Stimulated activated CD4-positive, alpha-beta T cell treated with anti-CD3 and anti-CD28 coated beads, Interleukin-15, amount 100 ng/mL, for 24 hours (primary cell): ENCODE data around the gene FAM89B.

Experiments used
- DNase-seq: peaks from one replicate; pipeline ENCODE4 v3.0.0-alpha.2; 2020

FAM89B gene

GRCh38 chr11:65539744-65540289 lies 32.5 kb upstream of the FAM89B start:
- DNase-seq: no peak

DNA sequence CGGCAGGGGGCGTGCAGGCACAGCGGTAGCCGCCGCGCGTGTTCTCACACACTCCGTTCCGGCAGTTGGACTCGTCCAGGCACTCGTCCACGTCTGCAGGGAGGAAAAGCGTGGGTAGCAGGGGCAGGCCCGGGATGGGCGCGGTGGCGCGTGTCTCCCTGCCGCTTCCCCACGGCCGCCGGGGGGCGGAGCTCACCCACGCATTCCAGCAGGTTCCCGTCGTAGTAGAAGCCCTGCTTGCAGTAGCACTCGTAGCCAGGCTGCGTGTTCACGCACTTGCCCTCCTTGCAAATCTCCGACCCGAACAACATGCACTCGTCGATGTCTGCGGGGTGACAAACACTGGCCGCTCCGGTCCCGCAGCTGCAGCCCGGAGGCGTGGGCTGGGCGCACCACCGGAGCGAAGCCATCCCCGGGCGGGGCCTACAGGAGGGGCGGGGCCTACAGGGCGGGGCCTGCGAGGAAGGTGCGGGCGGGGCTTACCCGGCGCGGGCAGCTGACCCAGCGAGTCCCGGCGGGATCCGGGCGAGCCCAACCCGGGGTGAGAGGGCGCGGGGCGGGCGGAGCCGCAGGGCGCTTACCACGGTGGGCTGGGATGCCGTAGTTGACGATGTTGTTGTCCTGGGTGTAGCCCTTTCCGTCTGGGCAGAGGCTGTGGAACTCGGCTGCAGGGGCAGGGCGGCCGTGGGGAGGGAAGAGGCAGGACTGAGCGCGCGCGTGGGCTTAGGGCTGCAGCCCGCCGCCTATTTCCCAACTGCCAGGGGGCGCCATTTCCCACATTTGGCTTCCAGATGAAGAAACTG lies 31.8 kb upstream of the FAM89B start:
- peak; percentile 91 for DNase-seq

GRCh38 chr11:65541093-65541982 lies 31.0 kb upstream of the FAM89B start:
- DNase-seq: no peak

GRCh38 chr11:65542738-65543390 lies 29.5 kb upstream of the FAM89B start:
- no peak for DNase-seq

- no peak for DNase-seq
These were observed 26.5 kb upstream of the FAM89B start for GRCh38 chr11:65545853-65546216.

DNA sequence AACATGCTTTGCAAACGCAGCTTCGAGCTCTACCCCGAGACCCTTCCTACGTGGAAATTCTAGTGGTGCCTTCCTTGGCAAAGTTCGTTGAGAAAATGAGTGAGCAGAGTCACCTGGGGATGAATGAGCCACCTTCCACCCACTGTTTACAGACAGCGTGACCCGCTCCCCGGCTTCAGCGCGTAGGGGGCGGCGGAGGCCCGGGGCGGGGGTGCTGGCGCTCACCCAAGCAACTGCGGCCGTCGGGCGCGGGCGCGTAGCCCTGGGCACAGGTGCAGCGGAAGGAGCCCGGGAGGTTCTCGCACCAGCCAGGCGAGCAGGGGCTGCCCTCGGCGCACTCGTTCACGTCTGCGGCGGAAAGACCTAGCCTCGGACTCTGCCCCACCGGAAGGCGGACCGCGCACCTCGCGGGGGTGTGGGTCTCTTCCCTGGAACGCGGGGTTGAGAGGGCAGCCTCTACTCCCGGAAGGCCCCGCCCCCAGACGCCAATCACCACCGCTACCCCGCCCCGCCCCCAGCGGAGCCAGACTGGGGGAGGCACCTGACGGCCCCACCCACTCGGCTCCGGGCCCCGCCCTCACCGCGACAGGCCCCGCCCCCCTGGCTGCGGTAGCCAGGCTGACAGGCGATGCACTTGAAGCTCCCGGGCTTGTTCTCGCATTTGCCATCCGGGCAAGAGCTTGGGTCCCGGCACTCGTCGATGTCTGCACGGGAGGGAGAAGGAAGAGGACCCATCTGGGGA lies 25.9 kb upstream of the FAM89B start:
- DNase-seq: peak; percentile 98

GRCh38 chr11:65547446-65548125 lies 24.8 kb upstream of the FAM89B start:
- no peak for DNase-seq

GRCh38 chr11:65548395-65548794 lies 23.9 kb upstream of the FAM89B start:
- no peak for DNase-seq

GRCh38 chr11:65549096-65549495 lies 23.2 kb upstream of the FAM89B start:
- DNase-seq: no peak

GRCh38 chr11:65551572-65552387 lies 20.6 kb upstream of the FAM89B start:
- DNase-seq: peak; percentile 68

GRCh38 chr11:65552388-65552951 lies 19.9 kb upstream of the FAM89B start:
- DNase-seq: no peak

DNA sequence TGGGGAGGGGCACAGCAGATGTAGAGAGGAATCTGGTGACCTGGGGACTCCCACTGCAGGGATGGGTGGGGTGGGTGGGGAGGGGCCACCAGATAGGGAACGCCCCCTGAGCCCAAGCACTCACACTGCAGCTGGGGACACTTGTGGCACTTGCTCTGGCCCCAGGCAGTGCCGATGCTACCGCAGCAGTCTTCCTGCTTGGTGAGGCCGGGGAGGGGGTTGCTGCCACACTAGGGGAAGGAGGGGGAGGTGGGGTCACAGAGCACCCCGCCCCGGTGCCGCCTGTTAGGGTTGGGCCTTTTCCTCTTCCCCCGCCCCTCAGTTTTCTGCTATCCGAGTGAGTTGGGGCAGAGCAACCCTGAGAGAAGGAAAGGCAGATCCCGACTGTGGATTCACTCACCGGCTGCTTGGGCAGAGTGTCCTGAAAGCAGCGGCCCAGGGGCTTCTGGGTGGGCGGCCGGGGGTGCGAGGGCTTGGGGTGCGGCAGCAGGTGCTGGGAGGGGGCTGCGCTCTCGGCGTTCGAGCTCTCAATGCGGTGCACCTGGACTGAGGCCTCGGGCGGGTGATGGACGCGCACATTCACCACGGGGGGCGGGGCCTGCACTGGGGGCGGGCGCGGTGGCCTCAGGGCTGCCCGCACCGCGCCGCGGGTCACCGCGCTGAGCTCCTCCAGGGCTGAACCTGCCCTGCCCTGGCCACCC lies 18.9 kb upstream of the FAM89B start:
- peak; percentile 79 for DNase-seq

DNA sequence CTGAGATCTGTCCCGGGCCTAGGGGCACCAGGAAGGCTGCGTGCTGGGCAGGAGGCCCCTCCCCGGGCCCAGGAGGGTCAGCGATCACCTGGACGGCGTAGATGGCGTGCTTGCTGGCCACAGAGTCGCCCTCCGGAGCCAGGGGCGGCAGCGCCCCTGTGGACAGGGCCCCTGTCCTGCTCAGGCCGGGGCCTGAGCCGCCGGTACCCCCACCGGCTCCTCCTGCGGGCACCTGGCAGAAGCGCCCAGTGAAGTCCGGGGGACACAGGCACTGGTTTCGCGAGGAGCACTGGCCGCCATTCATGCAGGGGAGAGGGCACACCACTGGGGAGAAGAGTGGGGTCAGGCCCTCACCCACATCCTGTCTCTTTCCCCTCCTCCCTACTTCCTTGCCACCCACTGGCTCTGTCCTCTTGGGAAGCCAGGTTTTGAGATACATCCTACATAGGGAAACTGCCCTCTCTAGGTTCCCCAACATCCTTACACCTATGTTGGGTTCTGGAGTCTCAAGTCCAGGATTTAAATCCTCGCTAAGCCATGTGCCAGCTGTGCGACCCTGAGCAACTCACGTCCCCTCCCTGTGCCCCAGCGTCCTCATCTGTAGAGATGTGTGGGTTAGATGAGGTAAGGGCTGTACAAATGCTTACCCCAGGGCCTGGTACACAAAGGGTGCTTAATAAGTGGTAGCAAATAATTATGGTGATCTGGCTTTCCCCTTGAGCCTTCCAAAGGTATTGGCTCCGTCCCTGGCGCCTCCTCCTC lies 18.1 kb upstream of the FAM89B start:
- DNase-seq: no peak

DNA sequence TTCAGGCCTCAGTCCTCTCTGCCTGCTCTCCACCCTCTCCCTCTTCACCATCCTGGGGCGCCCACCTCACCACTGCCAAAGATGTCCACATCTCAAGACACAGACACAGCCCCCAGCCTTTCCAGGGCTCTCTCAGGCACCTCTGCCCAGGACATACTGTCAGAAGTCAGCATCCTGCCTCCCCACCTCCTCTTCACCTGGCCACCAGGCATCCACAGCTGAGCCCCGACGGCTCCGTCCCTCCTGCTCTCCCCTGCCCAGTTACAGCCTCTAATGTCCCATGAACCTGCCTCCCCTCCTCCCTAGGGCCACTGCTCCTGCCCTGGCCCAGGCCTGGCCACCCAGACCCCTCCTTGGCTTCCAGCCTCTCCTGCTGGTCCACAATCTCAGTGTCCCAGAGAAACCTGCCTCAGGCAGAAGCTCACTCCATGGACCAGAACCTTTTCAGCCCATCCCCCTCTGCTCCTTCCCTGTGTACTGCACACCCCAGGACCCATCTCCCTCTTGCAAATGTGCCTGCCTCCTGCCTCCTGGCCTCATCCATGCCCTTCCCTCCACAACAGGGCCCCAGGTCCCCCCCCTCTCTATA lies 17.4 kb upstream of the FAM89B start:
- no peak for DNase-seq

GRCh38 chr11:65555693-65556231 lies 16.6 kb upstream of the FAM89B start:
- DNase-seq: peak; percentile 51

- DNase-seq: no peak
These were observed 15.7 kb upstream of the FAM89B start for GRCh38 chr11:65556470-65557279.

GRCh38 chr11:65557280-65558001 lies 14.9 kb upstream of the FAM89B start:
- peak; percentile 45 for DNase-seq
